ENCODE results near the gene PANX2. TPM values are rescaled to one million over a fixed set of nuclear protein-coding genes. Genes with fewer than 3 reads are reported as not detected.

Gene PANX2
- total and polyA plus RNA-seq, 9 of the 15 experiments (the other 6 are each of a cell fraction or from before 2014, with no cell fraction given): 0.01 to 3.9 (median 0.67) TPM; not detected in 1

DNA sequence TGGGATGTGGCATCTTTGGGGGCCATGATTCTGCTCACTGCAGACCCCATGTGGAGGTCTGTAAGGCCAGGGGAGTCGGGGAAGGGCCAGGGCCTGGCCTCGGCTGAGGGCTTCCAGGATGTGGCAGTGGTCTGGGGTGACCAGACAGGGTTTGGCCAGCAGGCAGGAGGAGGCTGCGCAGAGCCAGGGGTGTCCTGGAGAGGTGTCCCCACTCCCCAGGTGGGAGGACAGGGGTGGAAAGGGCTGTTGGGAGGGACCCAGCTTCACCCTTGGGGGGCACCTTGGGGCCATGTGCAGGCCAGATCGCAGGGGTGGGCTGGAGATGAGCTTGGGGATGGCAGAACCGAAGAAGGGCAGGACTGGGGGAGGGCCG is 3.4 kb downstream of the PANX2 start:
- Histone ChIP-seq H4K20me1 (replicated peaks; ENCODE audit: control insufficient read depth, insufficient read depth, low read length) (no peaks in the 10 kb centered on the region), H3K4me1 (replicated peaks in 1 of 2; ENCODE audit: control insufficient read depth in 2 of 2, insufficient read depth in 2 of 2, low read length in 2 of 2) (peaks cover 8 to 60% of the 10 kb centered on the region in 2 experiments; a peak in 4 of 5 replicates), H3K9me3 (replicated peaks; ENCODE audit: control insufficient read depth, insufficient read depth, low read depth, low read length) (no peaks in the 10 kb centered on the region), H3K27ac (ENCODE audit: extremely low read depth, low read depth, low read length) (no peak overlapping the region), H3K27me3 (ENCODE audit: control insufficient read depth in 2 of 2, insufficient read depth in 2 of 2, low read length in 2 of 2) (no peaks in the 10 kb centered on the region), H3K4me2 (ENCODE audit: insufficient read depth, low read length) (no peak overlapping the region), H3K4me3 (no peak overlapping the region), H3K79me2 (ENCODE audit: control insufficient read depth, insufficient read depth, low read length) (no peaks in the 10 kb centered on the region), H3K36me3 (ENCODE audit: control insufficient read depth, insufficient read depth, low read length) (no peaks in the 10 kb centered on the region), H2AFZ (ENCODE audit: low read depth, low read length) (no peak overlapping the region), H3K9ac (ENCODE audit: insufficient read depth in 1 of 2, low read depth in 2 of 2, low read length in 2 of 2) (no peak overlapping the region; a peak in 1 of 4 replicates), H3K9me1 (ENCODE audit: control insufficient read depth, insufficient read depth, low read length) (no peaks in the 10 kb centered on the region)
- no TSS peak for BruUV-seq (replicated peaks)
- in situ Hi-C loops (cut with MboI): no loop called here
- ChIA-PET POLR2A (interaction anchor here (1.1 kb wide), 1 partner anchor 13 kb away, joined by 3 read pairs; no protein-coding TSS in a partner anchor), CTCF (ENCODE audit: low intra/inter-chr PET ratio) (no interaction called here)
- 59% methylated on average over 4 of the region's 6 CpGs for WGBS (ENCODE audit: insufficient coverage, low coverage, missing lambda C conversion rate)
- FAIRE-seq (no peak), ATAC-seq (no peak), DNase-seq (ENCODE audit: extremely low read depth in 1 of 4, low spot score in 3 of 4) (no peak)
- no peak for TF ChIP-seq HINFP (tag; conservative IDR thresholded peaks at IDR 0.05; ENCODE audit: low read depth)
- TF ChIP-seq HNRNPL (IDR thresholded peaks at IDR 0.05; ENCODE audit: low read depth, low read length): no peak
- TF ChIP-seq RBFOX2 (IDR thresholded peaks at IDR 0.05; ENCODE audit: low read depth, low read length): peak; percentile 15; the same call in 1 of the 2 replicates
- TF ChIP-seq, protein P1, sequence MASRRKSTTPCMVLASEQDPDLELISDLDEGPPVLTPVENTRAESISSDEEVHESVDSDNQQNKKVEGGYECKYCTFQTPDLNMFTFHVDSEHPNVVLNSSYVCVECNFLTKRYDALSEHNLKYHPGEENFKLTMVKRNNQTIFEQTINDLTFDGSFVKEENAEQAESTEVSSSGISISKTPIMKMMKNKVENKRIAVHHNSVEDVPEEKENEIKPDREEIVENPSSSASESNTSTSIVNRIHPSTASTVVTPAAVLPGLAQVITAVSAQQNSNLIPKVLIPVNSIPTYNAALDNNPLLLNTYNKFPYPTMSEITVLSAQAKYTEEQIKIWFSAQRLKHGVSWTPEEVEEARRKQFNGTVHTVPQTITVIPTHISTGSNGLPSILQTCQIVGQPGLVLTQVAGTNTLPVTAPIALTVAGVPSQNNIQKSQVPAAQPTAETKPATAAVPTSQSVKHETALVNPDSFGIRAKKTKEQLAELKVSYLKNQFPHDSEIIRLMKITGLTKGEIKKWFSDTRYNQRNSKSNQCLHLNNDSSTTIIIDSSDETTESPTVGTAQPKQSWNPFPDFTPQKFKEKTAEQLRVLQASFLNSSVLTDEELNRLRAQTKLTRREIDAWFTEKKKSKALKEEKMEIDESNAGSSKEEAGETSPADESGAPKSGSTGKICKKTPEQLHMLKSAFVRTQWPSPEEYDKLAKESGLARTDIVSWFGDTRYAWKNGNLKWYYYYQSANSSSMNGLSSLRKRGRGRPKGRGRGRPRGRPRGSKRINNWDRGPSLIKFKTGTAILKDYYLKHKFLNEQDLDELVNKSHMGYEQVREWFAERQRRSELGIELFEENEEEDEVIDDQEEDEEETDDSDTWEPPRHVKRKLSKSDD (conservative IDR thresholded peaks at IDR 0.05; ENCODE audit: low read length): no peak
- intact Hi-C loops (cut with micrococcal nuclease): no loop called here
